H1 (cell line): ENCODE measurements around the gene ZBTB7A. TPM values are rescaled to one million over a fixed set of nuclear protein-coding genes. Genes with fewer than 3 reads are reported as not detected.
A peak's percentile ranks its signal among the peaks of the same experiment; 100 is the strongest.

ENCODE experiments used
- CTCF ChIA-PET: fragments of 300-600 bp; sonication (Branson Sonifier 250); formaldehyde crosslinking; loops from one replicate; lab custom pipeline; 2021; ENCODE audit not compliant: partially characterized antibody; lab: Charles Lee
- POLR2A ChIA-PET: fragments of 300-600 bp; sonication (Branson Sonifier 250); formaldehyde crosslinking; loops from one replicate; lab custom pipeline; 2021; ENCODE audit warnings: inconsistent platforms; ENCODE audit not compliant: partially characterized antibody; lab: Charles Lee
- DNase-seq, 2 experiments: peaks; one replicate each; pipeline versions ENCODE4 v3.0.0 to v3.0.0-alpha.2; 2010 to 2022; ENCODE audit warnings: low spot score in 2 of 2, low read depth in 1 of 2, mixed read lengths in 1 of 2
- FAIRE-seq: peaks from 2 replicates; lab custom pipeline; 2011; peaks lifted over from hg19 to GRCh38; lab: Jason Lieb, UNC
- H2AFZ ChIP-seq: 2 replicates; pipeline ENCODE4 v1.8.1; 2012; ENCODE audit warnings: low read length, inconsistent platforms
- H2AK5ac ChIP-seq: 2 replicates; pipeline ENCODE4 v1.6.1; 2013; ENCODE audit warnings: low read depth, low read length
- H2BK120ac ChIP-seq: replicated peaks from 2 replicates; pipeline ENCODE3; 2013; ENCODE audit warnings: low read depth, low read length, inconsistent platforms
- H2BK12ac ChIP-seq: 2 replicates; pipeline ENCODE4 v1.6.1; 2013; ENCODE audit warnings: low read depth, low read length
- H2BK15ac ChIP-seq: 2 replicates; pipeline ENCODE4 v1.6.1; 2013; ENCODE audit warnings: low read length
- H2BK20ac ChIP-seq: 2 replicates; pipeline ENCODE4 v1.6.1; 2013; ENCODE audit warnings: low read length
- H2BK5ac ChIP-seq: 2 replicates; pipeline ENCODE4 v1.6.1; 2013; ENCODE audit warnings: low read depth, low read length
- H3K14ac ChIP-seq: 2 replicates; pipeline ENCODE4 v1.6.1; 2013; ENCODE audit warnings: inconsistent platforms; ENCODE audit not compliant: insufficient read length
- H3K18ac ChIP-seq: 2 replicates; pipeline ENCODE4 v1.6.1; 2013; ENCODE audit warnings: low read length; ENCODE audit errors: extremely low read depth
- H3K23ac ChIP-seq: 2 replicates; pipeline ENCODE4 v1.6.1; 2013; ENCODE audit warnings: inconsistent platforms; ENCODE audit not compliant: insufficient read length
- H3K23me2 ChIP-seq: 2 replicates; pipeline ENCODE4 v1.6.1; 2013; ENCODE audit warnings: low read depth, low read length
- H3K27ac ChIP-seq: 2 replicates; pipeline ENCODE4 v1.6.1; 2011; ENCODE audit warnings: low read depth, low read length, inconsistent platforms
- H3K27me3 ChIP-seq, 4 experiments: replicated peaks in 1 of 4; 1 replicate in 1 of 4; 2 replicates in 3 of 4; pipeline versions ENCODE4 v1.6.1 to v1.8.1; 2011 to 2013; ENCODE audit warnings: low read length in 3 of 4, mild to moderate bottlenecking in 3 of 4, inconsistent platforms in 2 of 4, mixed read lengths in 2 of 4, moderate library complexity in 1 of 4; ENCODE audit not compliant: control insufficient read depth in 3 of 4, insufficient read depth in 3 of 4; ENCODE audit errors: extremely low read depth in 1 of 4
- H3K36me3 ChIP-seq, 4 experiments: 2 replicates each; pipeline versions ENCODE4 v1.6.1 to v1.8.1; 2011 to 2013; ENCODE audit warnings: mild to moderate bottlenecking in 4 of 4, low read length in 3 of 4, moderate library complexity in 2 of 4, control low read depth in 1 of 4, inconsistent platforms in 1 of 4; ENCODE audit not compliant: insufficient read depth in 4 of 4, control insufficient read depth in 2 of 4
- H3K4ac ChIP-seq: replicated peaks from 2 replicates; pipeline ENCODE3; 2013; ENCODE audit warnings: low read length, low read depth, mixed read lengths, inconsistent platforms; ENCODE audit not compliant: insufficient read length
- H3K4me1 ChIP-seq, 4 experiments: replicated peaks in 1 of 4; 1 replicate in 1 of 4; 2 replicates in 3 of 4; pipeline versions ENCODE4 v1.6.1 to v1.8.1; 2011 to 2013; ENCODE audit warnings: low read length in 3 of 4, inconsistent platforms in 2 of 4, mixed read lengths in 1 of 4; ENCODE audit not compliant: insufficient read depth in 4 of 4, control insufficient read depth in 3 of 4
- H3K4me2 ChIP-seq, 2 experiments: 2 replicates each; pipeline versions ENCODE4 v1.6.1 to v1.8.1; 2011 to 2013; ENCODE audit warnings: low read depth in 2 of 2, low read length in 2 of 2, control low read depth in 1 of 2, inconsistent platforms in 1 of 2, mild to moderate bottlenecking in 1 of 2; ENCODE audit not compliant: insufficient read depth in 1 of 2
- H3K4me3 ChIP-seq, 4 experiments: fragments of 200-600, 300-600 bp in 1 of 4; sonication (generic), shearing (Covaris generic), sonication (Bioruptor Twin) in 1 of 4; 2 replicates each; pipeline versions ENCODE4 v1.5.1 to v1.8.1; 2011 to 2016; ENCODE audit warnings: low read length in 4 of 4, low read depth in 3 of 4, control low read depth in 2 of 4, inconsistent platforms in 2 of 4, mild to moderate bottlenecking in 2 of 4, mixed read lengths in 1 of 4, moderate library complexity in 1 of 4; ENCODE audit not compliant: insufficient read depth in 2 of 4; ENCODE audit errors: extremely low read depth in 1 of 4
- H3K56ac ChIP-seq: replicated peaks from 2 replicates; pipeline ENCODE3; 2013; ENCODE audit warnings: low read depth, mild to moderate bottlenecking, mixed read lengths, low read length, inconsistent platforms; ENCODE audit not compliant: insufficient read length
- H3K79me1 ChIP-seq: 2 replicates; pipeline ENCODE4 v1.6.1; 2013; ENCODE audit warnings: low read depth, low read length, control low read depth
- H3K79me2 ChIP-seq, 2 experiments: 2 replicates each; pipeline versions ENCODE4 v1.6.1 to v1.8.1; 2012 to 2013; ENCODE audit warnings: low read length in 2 of 2, mild to moderate bottlenecking in 2 of 2, inconsistent platforms in 1 of 2; ENCODE audit not compliant: insufficient read depth in 2 of 2, control insufficient read depth in 1 of 2
- H3K9ac ChIP-seq, 4 experiments: replicated peaks in 1 of 4; 1 replicate in 1 of 4; 2 replicates in 3 of 4; pipeline versions ENCODE4 v1.6.1 to v1.8.1; 2011 to 2013; ENCODE audit warnings: low read depth in 3 of 4, low read length in 3 of 4, control low read depth in 2 of 4, mild to moderate bottlenecking in 2 of 4, moderate library complexity in 2 of 4, inconsistent platforms in 1 of 4; ENCODE audit errors: extremely low read depth in 1 of 4
- H3K9me3 ChIP-seq, 2 experiments: 2 replicates each; pipeline versions ENCODE4 v1.6.1 to v1.8.1; 2012 to 2013; ENCODE audit warnings: mild to moderate bottlenecking in 2 of 2, moderate library complexity in 2 of 2, control low read depth in 1 of 2, inconsistent platforms in 1 of 2, low read depth in 1 of 2, low read length in 1 of 2, mixed read lengths in 1 of 2; ENCODE audit not compliant: insufficient read depth in 2 of 2
- H4K20me1 ChIP-seq, 2 experiments: replicated peaks in 1 of 2; 2 replicates each; pipeline versions ENCODE3 to v1.8.1; 2011 to 2013; ENCODE audit warnings: inconsistent platforms in 2 of 2, low read length in 2 of 2, mild to moderate bottlenecking in 1 of 2; ENCODE audit not compliant: insufficient read depth in 2 of 2, control insufficient read depth in 1 of 2
- H4K5ac ChIP-seq: 2 replicates; pipeline ENCODE4 v1.6.1; 2013; ENCODE audit warnings: low read length, low read depth, mixed read lengths, inconsistent platforms; ENCODE audit not compliant: insufficient read length
- H4K8ac ChIP-seq: 2 replicates; pipeline ENCODE4 v1.8.0; 2013; ENCODE audit warnings: mild to moderate bottlenecking, moderate library complexity, low read length, inconsistent platforms; ENCODE audit not compliant: insufficient read depth; ENCODE audit errors: extremely low read depth
- H4K91ac ChIP-seq: replicated peaks from 2 replicates; pipeline ENCODE3; 2013; ENCODE audit warnings: low read length, mixed read lengths, inconsistent platforms; ENCODE audit not compliant: insufficient read length
- CBX5 ChIP-seq: fragments of 300-800, 300-1000 bp; sonication (generic); IDR thresholded peaks from 2 replicates; pipeline ENCODE4 v1.7.1; 2016; ENCODE audit warnings: antibody characterized with exemption, low read length, low read depth
- GTF2F1 ChIP-seq: IDR thresholded peaks from 2 replicates; pipeline ENCODE4 v1.6.1; 2012; ENCODE audit warnings: low read depth, low read length, improper control_type of control experiment, borderline replicate concordance
- HDAC2 ChIP-seq, 2 experiments: fragments of 300-600 bp in 1 of 2; sonication (generic) in 1 of 2; IDR thresholded peaks; 2 replicates each; pipeline ENCODE4 v1.6.1; 2011 to 2012; ENCODE audit warnings: low read depth in 2 of 2, low read length in 2 of 2, mild to moderate bottlenecking in 2 of 2, moderate library complexity in 2 of 2, borderline replicate concordance in 1 of 2, inconsistent platforms in 1 of 2
- JUND ChIP-seq: IDR thresholded peaks from 2 replicates; pipeline ENCODE4 v1.6.1; 2011; ENCODE audit warnings: mild to moderate bottlenecking, improper control_type of control experiment, low read length
- MAX ChIP-seq: IDR thresholded peaks from 2 replicates; pipeline ENCODE4 v1.6.1; 2012; ENCODE audit warnings: inconsistent platforms
- WGBS, 2 experiments: shearing (Covaris generic) in 1 of 2; methylation state at CpG; one replicate each; pipeline versions ENCODE4 v1.1.6 to v1.1.7; 2013 to 2015; ENCODE audit warnings: low lambda C conversion rate in 2 of 2, mixed read lengths in 2 of 2, inconsistent platforms in 1 of 2, low coverage in 1 of 2, missing lambda C conversion rate in 1 of 2; ENCODE audit not compliant: insufficient replicate concordance in 2 of 2, insufficient coverage in 1 of 2, insufficient read length in 1 of 2; ENCODE audit errors: extremely low coverage in 1 of 2, missing lambda C conversion rate in 1 of 2; 5-methylcytosine and 5-hydroxymethylcytosine counted together
- polyA plus RNA-seq, 7 experiments: library from polyadenylated mRNA; depleted of rRNA in 3 of 7; stranded (reverse) in 5 of 7; unstranded in 2 of 7; fragments of >200 nt in 5 of 7; fragments of 200-250 nt in 2 of 7; gene quantifications; 1 replicate in 5 of 7; 2 replicates in 1 of 7; 4 replicates in 1 of 7; pipeline versions ENCODE4 v1.2.1 to v1.2.3, GENCODE V29; 2011 to 2013; ENCODE audit warnings: missing spikeins in 2 of 7, mixed read lengths in 2 of 7
- total RNA-seq: library from RNA; stranded (reverse); fragmentation: NEBNext Ultra II Directional; extraction: Animal tissue kit (Norgen Biotek cat#: 25700); gene quantifications from 2 replicates; pipeline ENCODE4 v1.2.1, GENCODE V29; 2021

The ZBTB7A gene
- total and polyA plus RNA-seq, 2 of the 8 experiments (the other 6 are each of a cell fraction or from before 2014, with no cell fraction given), result 5.6 to 17.8 TPM

- Histone ChIP-seq H4K5ac (no peak overlapping the region), H3K79me1 (peaks cover 8% of the 10 kb centered on the region), H3K9ac (peak overlapping the region; percentile 7 to 73 (median 58); a peak in 6 of 7 replicates), H3K27me3 (peaks cover 10 to 24% (median 22%) of the 10 kb centered on the region in 4 experiments), H3K9me3 (no peaks in the 10 kb centered on the region), H3K27ac (no peak overlapping the region; the same call in 1 of the 2 replicates), H2AFZ (no peak overlapping the region), H3K4ac (no peak overlapping the region), H2AK5ac (no peak overlapping the region), H3K4me2 (peak overlapping the region; percentile 59 to 86)
- FAIRE-seq, result no peak
- no peak for DNase-seq
- POLR2A ChIA-PET, result interaction anchor here (0.7 to 3.8 kb wide), 5 partner anchors 13 to 112 kb away, joined by 3 to 22 read pairs (median 4); partner anchors contain the start of gene EEF2
- TF ChIP-seq HDAC2 (IDR thresholded peaks at IDR 0.05; ENCODE audit: borderline replicate concordance in 1 of 2, low read depth in 2 of 2, low read length in 2 of 2) (no peak), GTF2F1 (no peak), CBX5 (no peak), JUND (no peak), MAX (peak; percentile 82)
- TF ChIP-seq, all 59 proteins: peak for 1
- Histone ChIP-seq H2BK15ac (no peak overlapping the region), H4K91ac (peak overlapping the region; percentile 54), H3K23ac (no peak overlapping the region), H2BK20ac (no peak overlapping the region), H3K36me3 (no peaks in the 10 kb centered on the region), H3K18ac (no peak overlapping the region; the same call in 1 of the 2 replicates), H3K4me1 (peaks cover 0 to 37% (median 19%) of the 10 kb centered on the region in 4 experiments; a peak in 6 of 7 replicates), H2BK12ac (no peak overlapping the region), H3K23me2 (peaks cover 6% of the 10 kb centered on the region; the same call in 1 of the 2 replicates), H3K14ac (no peak overlapping the region), H2BK5ac (no peak overlapping the region; the same call in 1 of the 2 replicates), H3K79me2 (peaks cover 24 to 52% of the 10 kb centered on the region in 2 experiments; a peak in 3 of 4 replicates), H3K4me3 (peak overlapping the region; percentile 63 to 94 (median 73)), H4K8ac (peak overlapping the region; percentile 88), H3K56ac (peak overlapping the region; percentile 77), H4K20me1 (peaks cover 27 to 35% of the 10 kb centered on the region in 2 experiments), H2BK120ac (no peak overlapping the region)
- CTCF ChIA-PET, result no interaction called here
- 3% methylated on average over 24 of the region's 57 CpGs; no CpG with 5 or more reads in 1 of the 2 experiments for WGBS, 2 experiments
Measured at GRCh38 chr19:4064496-4065260, 2.0 kb downstream of the ZBTB7A start.
